ENCODE results near the gene TIGD4. TPM values are rescaled to one million over a fixed set of nuclear protein-coding genes. Genes with fewer than 3 reads are reported as not detected.

TIGD4 gene
- total RNA-seq (2013): 0.12 TPM
- polyA plus RNA-seq (under 1 TPM; 0.05 to 0.08 (median 0.07) TPM), polyA minus RNA-seq (not detected in 2 replicates), total RNA-seq (0 to 0.75 (median 0.23) reads per million in 11 experiments)

GRCh38 chr4:152779513-152780266 is at the start of gene TIGD4, which contains the start of gene ARFIP1:
TSS of gene TIGD4 (minus strand) at chr4:152779730. CDS start at chr4:152771004, 8,726 bp downstream.
TSS of gene ARFIP1 (plus strand) at chr4:152779954. CDS start at chr4:152829634, 49,680 bp downstream.
- WGBS (ENCODE audit: insufficient coverage): under 1% methylated on average over 48 of the region's 55 CpGs
- peak within 1 kb of the TSS; percentile 100 for H3K4me3 Mint-ChIP-seq
- H4K20me1 ChIP-seq (ENCODE audit: insufficient read depth, low read length): peaks cover 39% of the 10 kb centered on the region
- H3K27ac ChIP-seq (ENCODE audit: low read depth in 1 of 2, low read length in 2 of 2): peak within 1 kb of the TSS; percentile 83 to 85
- peaks cover 0 to 7% (median 6%) of the 10 kb centered on the region in 7 donors for H3K9me3 Mint-ChIP-seq
- peaks cover 0 to 7% of the 10 kb centered on the region in 2 donors for H3K36me3 ChIP-seq (replicated peaks in 1 of 2; ENCODE audit: control insufficient read depth in 1 of 2, insufficient read depth in 2 of 2, low read length in 2 of 2)
- DNase-seq: peak; percentile 92 to 95 (median 94)
- H3K79me2 ChIP-seq (ENCODE audit: insufficient read depth, low read length): peaks cover 56% of the 10 kb centered on the region
- peak within 1 kb of the TSS; percentile 92 for H2AFZ ChIP-seq (ENCODE audit: insufficient read depth, low read depth, low read length, poor library complexity, severe bottlenecking)
- peak within 1 kb of the TSS; percentile 72 to 95 (median 77) for H3K4me3 ChIP-seq (replicated peaks in 1 of 3; ENCODE audit: low read depth in 2 of 3, low read length in 3 of 3)
- H3K27me3 Mint-ChIP-seq (ENCODE audit: low read depth in 3 of 3): peaks cover 4 to 6% (median 4%) of the 10 kb centered on the region in 3 donors
- intact Hi-C loops (cut with micrococcal nuclease): loop anchor here (5.0 to 10.0 kb wide), 3 partner anchors 242 to 1685 kb away; partner anchors contain the start of genes FBXW7 (in 2 of the 2) and RPS3A (in 1 of the 2)
- H3K9ac ChIP-seq (ENCODE audit: insufficient read depth, low read length, poor library complexity, severe bottlenecking): peak within 1 kb of the TSS; percentile 81
- H3K4me1 ChIP-seq (ENCODE audit: control insufficient read depth in 1 of 2, insufficient read depth in 2 of 2, low read length in 2 of 2): peaks cover 42 to 54% of the 10 kb centered on the region in 2 donors
- H3K27me3 ChIP-seq (ENCODE audit: control insufficient read depth in 2 of 2, insufficient read depth in 2 of 2, low read length in 2 of 2): peaks cover 0 to 2% of the 10 kb centered on the region in 2 donors
- peaks cover 15 to 17% of the 10 kb centered on the region in 2 donors for H3K36me3 Mint-ChIP-seq
- peak within 1 kb of the TSS; percentile 84 for H3K4me2 ChIP-seq (replicated peaks; ENCODE audit: extremely low read depth, low read length, poor library complexity, severe bottlenecking)
- H3K4me1 Mint-ChIP-seq: peaks cover 55% of the 10 kb centered on the region
- no peaks in the 10 kb centered on the region for H3K9me3 ChIP-seq (replicated peaks in 1 of 2; ENCODE audit: control insufficient read depth in 1 of 2, insufficient read depth in 1 of 2, low read length in 2 of 2)
- peak; percentile 23 for TF ChIP-seq CTCF (IDR thresholded peaks at IDR 0.05)
- H3K27ac Mint-ChIP-seq: peak within 1 kb of the TSS; percentile 93 to 99 (median 98)

- no peak for DNase-seq
- no peak for TF ChIP-seq CTCF (IDR thresholded peaks at IDR 0.05)
- no peaks in the 10 kb centered on the region for H3K4me1 ChIP-seq (ENCODE audit: control insufficient read depth in 1 of 2, insufficient read depth in 2 of 2, low read length in 2 of 2)
- Mint-ChIP-seq H3K4me1 (no peaks in the 10 kb centered on the region), H3K27ac (no peak overlapping the region), H3K4me3 (no peak overlapping the region), H3K9me3 (peaks cover 10 to 20% (median 15%) of the 10 kb centered on the region in 7 donors), H3K36me3 (peaks cover 32 to 33% of the 10 kb centered on the region in 2 donors), H3K27me3 (ENCODE audit: low read depth in 3 of 3) (no peaks in the 10 kb centered on the region)
- peaks cover 2 to 29% of the 10 kb centered on the region in 2 donors for H3K36me3 ChIP-seq (replicated peaks in 1 of 2; ENCODE audit: control insufficient read depth in 1 of 2, insufficient read depth in 2 of 2, low read length in 2 of 2)
- intact Hi-C loops (cut with micrococcal nuclease): no loop called here
- WGBS (ENCODE audit: insufficient coverage): no CpG with 5 or more reads among the region's 1 CpG
- no peaks in the 10 kb centered on the region for H3K27me3 ChIP-seq (ENCODE audit: control insufficient read depth in 2 of 2, insufficient read depth in 2 of 2, low read length in 2 of 2)
- no peaks in the 10 kb centered on the region for H3K79me2 ChIP-seq (ENCODE audit: insufficient read depth, low read length)
- H3K27ac ChIP-seq (ENCODE audit: low read depth in 1 of 2, low read length in 2 of 2): no peak overlapping the region
- H3K4me2 ChIP-seq (replicated peaks; ENCODE audit: extremely low read depth, low read length, poor library complexity, severe bottlenecking): no peak overlapping the region
- no peak overlapping the region for H2AFZ ChIP-seq (ENCODE audit: insufficient read depth, low read depth, low read length, poor library complexity, severe bottlenecking)
- no peak overlapping the region for H3K4me3 ChIP-seq (replicated peaks in 1 of 3; ENCODE audit: low read depth in 2 of 3, low read length in 3 of 3)
- peaks cover 0 to 5% of the 10 kb centered on the region in 2 donors for H3K9me3 ChIP-seq (replicated peaks in 1 of 2; ENCODE audit: control insufficient read depth in 1 of 2, insufficient read depth in 1 of 2, low read length in 2 of 2)
- H4K20me1 ChIP-seq (ENCODE audit: insufficient read depth, low read length): no peaks in the 10 kb centered on the region
- H3K9ac ChIP-seq (ENCODE audit: insufficient read depth, low read length, poor library complexity, severe bottlenecking): no peak overlapping the region
Measured at GRCh38 chr4:152828122-152828521, 48.6 kb upstream of the TIGD4 start.

Data from CD14-positive monocyte (primary cell).